Cardiac fibroblast (primary cell): ENCODE data around the gene SHE.

Experiments used
- DNase-seq, 2 donors: peaks; one replicate each; pipeline versions ENCODE4 v3.0.0 to v3.0.0-alpha.2; 2010; ENCODE audit warnings: low read depth in 2 of 2
- H3K4me3 ChIP-seq, 2 donors: replicated peaks in 1 of 2; 1 replicate in 1 of 2; 2 replicates in 1 of 2; pipeline ENCODE4 v1.5.1; 2011; ENCODE audit warnings: low read depth in 2 of 2, low read length in 2 of 2, mild to moderate bottlenecking in 2 of 2, moderate library complexity in 1 of 2
- CTCF ChIP-seq: IDR thresholded peaks from one replicate; pipeline ENCODE4 v1.5.1; 2011; ENCODE audit warnings: low read depth, mild to moderate bottlenecking, low read length, inconsistent platforms

Gene SHE

GRCh38 chr1:154479764-154480421 lies 22.3 kb downstream of the SHE start:
- no peak overlapping the region for H3K4me3 ChIP-seq
- TF ChIP-seq CTCF = peak; percentile 90
- peak; percentile 92 for DNase-seq

GRCh38 chr1:154478639-154479038 lies 23.6 kb downstream of the SHE start:
- DNase-seq = peak; percentile 49 to 64
- no peak for TF ChIP-seq CTCF
- H3K4me3 ChIP-seq = no peak overlapping the region

- TF ChIP-seq CTCF = no peak
- no peak overlapping the region for H3K4me3 ChIP-seq
- no peak for DNase-seq
Observed at GRCh38 chr1:154478013-154478412, 24.2 kb downstream of the SHE start.

- DNase-seq = no peak
Observed at GRCh38 chr1:154476791-154477190, 25.4 kb downstream of the SHE start.

GRCh38 chr1:154474802-154475201 lies 27.4 kb downstream of the SHE start:
- TF ChIP-seq CTCF = no peak
- H3K4me3 ChIP-seq = no peak overlapping the region
- peak; percentile 74 to 80 for DNase-seq

More at GRCh38 chr1:154476791-154477190, 25.4 kb downstream of the SHE start:
- no peak overlapping the region for H3K4me3 ChIP-seq
- no peak for TF ChIP-seq CTCF

GRCh38 chr1:154471304-154471703 lies 30.9 kb downstream of the SHE start:
- no peak for DNase-seq
- no peak for TF ChIP-seq CTCF
- H3K4me3 ChIP-seq = no peak overlapping the region
